Measurements from ENCODE around the gene P2RY8. TPM values are rescaled to one million over a fixed set of nuclear protein-coding genes. Genes with fewer than 3 reads are reported as not detected.
A peak's percentile ranks its signal among the peaks of the same experiment; 100 is the strongest.
"Not testable (repeated sequence)": the region's sequence is repeated elsewhere in the genome, so short reads cannot be mapped to it uniquely, and the experiment has no call there.

P2RY8 gene
- total RNA-seq, 3 donors from 2014 or later (not counting 1 experiment from before 2014, with no cell fraction given) = 73.7 to 114 (median 107) TPM

DNA sequence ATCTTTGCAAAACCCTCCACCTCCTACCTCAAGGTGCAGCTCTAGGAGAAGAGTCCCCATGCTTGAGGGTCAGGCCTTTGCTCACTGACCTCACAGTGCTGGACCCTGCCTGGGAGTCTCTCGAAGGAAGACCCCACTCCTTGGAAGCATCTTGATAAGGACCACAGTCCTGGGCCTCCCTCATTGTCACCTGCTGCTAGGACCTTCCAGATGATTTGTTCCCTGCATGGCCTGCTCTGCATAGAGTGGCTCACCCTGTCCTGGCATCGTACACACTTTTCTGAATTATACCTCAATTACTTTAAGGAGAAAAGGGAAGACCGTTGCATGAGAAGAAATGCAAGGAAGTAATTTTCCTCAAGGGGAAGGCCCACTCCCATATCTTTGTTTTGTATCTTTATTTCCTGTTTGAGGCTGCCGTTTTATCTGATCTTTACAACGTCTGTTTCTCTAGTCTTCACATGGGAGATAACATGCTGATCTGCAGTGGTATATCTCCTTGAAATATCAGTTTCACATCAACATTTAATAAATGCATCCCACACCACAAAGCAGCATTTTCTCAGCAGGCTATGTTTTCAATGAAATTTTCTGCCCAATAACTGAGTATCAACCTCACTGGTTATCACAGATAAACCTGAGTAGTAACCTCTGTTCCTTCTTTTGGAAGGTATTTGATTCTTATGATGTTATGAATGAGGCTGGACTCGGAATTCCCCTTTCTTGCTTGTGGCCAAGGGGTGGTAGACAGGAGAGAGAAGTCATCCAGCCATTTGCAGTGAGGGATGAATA lies 39.4 kb upstream of the P2RY8 start:
- H3K27ac Mint-ChIP-seq = no peak overlapping the region
- H3K4me1 Mint-ChIP-seq = peaks cover 0 to 7% of the 10 kb centered on the region in 2 donors
- DNase-seq (peak in 1 of 2 donors; percentile 71), ATAC-seq (no peak)
- WGBS (ENCODE audit: insufficient coverage) = 33% methylated on average over 5 of the region's 6 CpGs
- Histone ChIP-seq H3K27ac (ENCODE audit: low read length) (no peak overlapping the region), H3K36me3 (ENCODE audit: control insufficient read depth, insufficient read depth, low read length) (no peaks in the 10 kb centered on the region), H3K4me3 (ENCODE audit: low read length) (no peak overlapping the region), H3K27me3 (ENCODE audit: control insufficient read depth, insufficient read depth, low read length) (no peaks in the 10 kb centered on the region), H3K9me3 (ENCODE audit: control insufficient read depth, insufficient read depth, low read length) (peaks cover 4% of the 10 kb centered on the region), H3K4me1 (ENCODE audit: control insufficient read depth, insufficient read depth, low read length) (peaks cover 8% of the 10 kb centered on the region)
- TF ChIP-seq, protein P1, sequence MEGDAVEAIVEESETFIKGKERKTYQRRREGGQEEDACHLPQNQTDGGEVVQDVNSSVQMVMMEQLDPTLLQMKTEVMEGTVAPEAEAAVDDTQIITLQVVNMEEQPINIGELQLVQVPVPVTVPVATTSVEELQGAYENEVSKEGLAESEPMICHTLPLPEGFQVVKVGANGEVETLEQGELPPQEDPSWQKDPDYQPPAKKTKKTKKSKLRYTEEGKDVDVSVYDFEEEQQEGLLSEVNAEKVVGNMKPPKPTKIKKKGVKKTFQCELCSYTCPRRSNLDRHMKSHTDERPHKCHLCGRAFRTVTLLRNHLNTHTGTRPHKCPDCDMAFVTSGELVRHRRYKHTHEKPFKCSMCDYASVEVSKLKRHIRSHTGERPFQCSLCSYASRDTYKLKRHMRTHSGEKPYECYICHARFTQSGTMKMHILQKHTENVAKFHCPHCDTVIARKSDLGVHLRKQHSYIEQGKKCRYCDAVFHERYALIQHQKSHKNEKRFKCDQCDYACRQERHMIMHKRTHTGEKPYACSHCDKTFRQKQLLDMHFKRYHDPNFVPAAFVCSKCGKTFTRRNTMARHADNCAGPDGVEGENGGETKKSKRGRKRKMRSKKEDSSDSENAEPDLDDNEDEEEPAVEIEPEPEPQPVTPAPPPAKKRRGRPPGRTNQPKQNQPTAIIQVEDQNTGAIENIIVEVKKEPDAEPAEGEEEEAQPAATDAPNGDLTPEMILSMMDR (IDR thresholded peaks at IDR 0.05) = no peak
- H3K4me3 Mint-ChIP-seq = no peak overlapping the region
- H3K36me3 Mint-ChIP-seq = no peaks in the 10 kb centered on the region
- no peaks in the 10 kb centered on the region for H3K27me3 Mint-ChIP-seq (ENCODE audit: low read depth in 2 of 2)
- no peaks in the 10 kb centered on the region for H3K9me3 Mint-ChIP-seq
- intact Hi-C loops (cut with micrococcal nuclease) = no loop called here

DNA sequence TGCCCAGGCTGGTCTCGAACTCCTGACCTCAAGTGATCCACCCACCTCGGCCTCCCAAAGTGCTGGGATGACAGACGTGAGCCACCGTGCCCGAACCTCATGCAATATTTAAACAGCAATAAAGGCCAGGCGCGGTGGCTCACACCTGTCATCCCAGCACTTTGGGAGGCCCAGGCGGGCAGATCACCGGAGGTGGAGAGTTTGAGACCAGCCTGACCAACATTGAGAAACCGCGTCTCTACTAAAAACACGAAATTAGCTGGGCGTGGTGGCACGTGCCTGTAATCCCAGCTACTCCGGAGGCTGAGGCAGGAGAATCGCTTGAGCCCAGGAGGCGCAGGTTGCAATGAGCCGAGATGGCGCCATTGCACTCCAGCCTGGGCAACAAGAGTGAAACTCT lies 37.2 kb upstream of the P2RY8 start:
- H3K9me3 ChIP-seq (ENCODE audit: control insufficient read depth, insufficient read depth, low read length); H3K27ac Mint-ChIP-seq; H3K36me3 ChIP-seq (ENCODE audit: control insufficient read depth, insufficient read depth, low read length); ATAC-seq; H3K4me3 Mint-ChIP-seq; DNase-seq; H3K36me3 Mint-ChIP-seq; H3K27me3 Mint-ChIP-seq (ENCODE audit: low read depth in 2 of 2); H3K9me3 Mint-ChIP-seq; H3K27me3 ChIP-seq (ENCODE audit: control insufficient read depth, insufficient read depth, low read length); intact Hi-C loops (cut with micrococcal nuclease); H3K4me3 ChIP-seq (ENCODE audit: low read length); H3K27ac ChIP-seq (ENCODE audit: low read length): not testable (repeated sequence)
- H3K4me1 ChIP-seq (ENCODE audit: control insufficient read depth, insufficient read depth, low read length) = peaks cover 25% of the 10 kb centered on the region
- H3K4me1 Mint-ChIP-seq = peaks cover 18% of the 10 kb centered on the region in 2 donors
- 97% methylated on average over 17 of the region's 19 CpGs for WGBS (ENCODE audit: insufficient coverage)

DNA sequence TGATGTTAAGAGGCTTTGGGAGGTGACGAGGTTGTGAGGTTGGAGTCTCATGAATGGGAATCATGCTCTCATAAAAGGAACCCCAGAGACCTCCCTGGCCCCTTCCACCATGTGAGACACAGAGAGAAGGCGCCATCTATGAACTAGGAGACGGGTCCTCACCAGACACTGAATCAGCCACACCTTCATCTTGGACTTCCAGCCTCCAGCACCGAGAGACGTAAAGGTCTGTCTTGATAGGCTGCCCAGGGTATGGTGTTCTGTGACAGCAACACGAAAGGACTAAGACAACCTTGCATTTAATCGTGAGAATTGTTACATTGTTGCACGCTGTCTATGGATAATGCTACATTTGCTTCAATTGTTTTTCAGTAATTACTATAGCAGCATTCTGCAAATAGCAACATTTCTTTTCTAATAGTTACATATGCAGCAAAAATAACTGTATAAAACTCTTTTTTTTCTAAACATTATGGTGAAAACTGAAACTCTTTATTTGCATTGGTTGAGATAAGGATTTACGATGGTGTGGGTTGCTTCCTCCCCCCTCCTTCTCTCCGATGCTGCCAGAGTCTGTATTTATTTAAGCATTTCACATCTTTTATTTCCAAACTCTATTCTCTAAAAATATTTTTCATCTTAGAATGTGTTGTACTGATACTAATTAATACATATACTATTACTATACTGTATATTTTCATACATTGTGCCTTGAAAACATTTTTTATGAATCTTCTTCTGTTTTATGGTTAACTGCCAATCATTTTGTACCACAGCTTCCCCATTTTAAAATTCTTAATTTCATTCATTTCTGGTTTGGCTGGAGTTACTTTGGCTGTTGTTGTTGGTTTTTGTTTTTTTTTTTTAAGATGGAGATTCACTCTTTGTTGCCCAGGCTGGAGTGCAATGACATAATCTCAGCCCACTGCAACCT lies 28.0 kb upstream of the P2RY8 start:
- 52% methylated on average over 7 of the region's 10 CpGs for WGBS (ENCODE audit: insufficient coverage)
- no peak for DNase-seq
- H3K4me3 ChIP-seq (ENCODE audit: low read length) = no peak overlapping the region

DNA sequence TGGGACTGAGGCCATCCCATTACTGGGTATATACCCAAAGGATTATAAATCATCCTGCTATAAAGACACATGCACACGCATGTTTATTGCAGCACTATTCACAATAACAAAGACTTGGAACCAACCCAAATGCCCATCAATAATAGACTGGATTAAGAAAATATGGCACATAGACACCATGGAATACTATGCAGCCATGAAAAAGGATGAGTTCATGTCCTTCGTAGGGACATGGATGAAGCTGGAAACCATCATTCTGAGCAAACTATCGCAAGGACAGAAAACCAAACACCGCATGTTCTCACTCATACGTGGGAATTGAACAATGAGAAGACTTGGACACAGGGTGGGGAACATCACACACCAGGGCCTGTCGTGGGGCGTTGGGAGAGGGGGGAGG lies 27.1 kb upstream of the P2RY8 start:
- WGBS (ENCODE audit: insufficient coverage) = 91% methylated on average over 7 of the region's 7 CpGs
- H3K4me3 ChIP-seq (ENCODE audit: low read length); H3K9me3 ChIP-seq (ENCODE audit: control insufficient read depth, insufficient read depth, low read length); H3K9me3 Mint-ChIP-seq; H3K27ac Mint-ChIP-seq; DNase-seq; H3K27me3 ChIP-seq (ENCODE audit: control insufficient read depth, insufficient read depth, low read length); H3K27ac ChIP-seq (ENCODE audit: low read length); ATAC-seq; H3K36me3 ChIP-seq (ENCODE audit: control insufficient read depth, insufficient read depth, low read length); H3K36me3 Mint-ChIP-seq; H3K4me3 Mint-ChIP-seq; H3K27me3 Mint-ChIP-seq (ENCODE audit: low read depth in 2 of 2); intact Hi-C loops (cut with micrococcal nuclease); H3K4me1 Mint-ChIP-seq: not testable (repeated sequence)
- H3K4me1 ChIP-seq (ENCODE audit: control insufficient read depth, insufficient read depth, low read length) = peaks cover 13% of the 10 kb centered on the region

More for the DNA sequence above, 28.0 kb upstream of the P2RY8 start:
- Histone ChIP-seq H3K27me3 (ENCODE audit: control insufficient read depth, insufficient read depth, low read length) (no peaks in the 10 kb centered on the region), H3K4me1 (ENCODE audit: control insufficient read depth, insufficient read depth, low read length) (peaks cover 22% of the 10 kb centered on the region), H3K36me3 (ENCODE audit: control insufficient read depth, insufficient read depth, low read length) (no peaks in the 10 kb centered on the region), H3K27ac (ENCODE audit: low read length) (no peak overlapping the region), H3K9me3 (ENCODE audit: control insufficient read depth, insufficient read depth, low read length) (no peaks in the 10 kb centered on the region)
- ATAC-seq = no peak
- Mint-ChIP-seq H3K9me3 (no peaks in the 10 kb centered on the region), H3K36me3 (no peaks in the 10 kb centered on the region), H3K27ac (no peak overlapping the region), H3K27me3 (ENCODE audit: low read depth in 2 of 2) (no peaks in the 10 kb centered on the region), H3K4me3 (no peak overlapping the region), H3K4me1 (peaks cover 8 to 10% of the 10 kb centered on the region in 2 donors)
- intact Hi-C loops (cut with micrococcal nuclease) = no loop called here
- TF ChIP-seq, protein P1 (IDR thresholded peaks at IDR 0.05) = no peak
